GM06990 (cell line): Measurements from ENCODE around the gene UBE2F.

Experiments used
- DNase-seq: peaks from one replicate; pipeline ENCODE4 v3.0.0-alpha.2; 2011; ENCODE audit not compliant: insufficient read length; ENCODE audit errors: extremely low read depth
- H3K27me3 ChIP-seq: replicated peaks from 2 replicates; pipeline ENCODE4 v1.6.0; 2011; ENCODE audit warnings: low read length; ENCODE audit not compliant: control insufficient read depth, insufficient read depth
- H3K36me3 ChIP-seq: 2 replicates; pipeline ENCODE4 v1.5.1; 2011; ENCODE audit warnings: low read length; ENCODE audit not compliant: control insufficient read depth, insufficient read depth
- H3K4me3 ChIP-seq: replicated peaks from 2 replicates; pipeline ENCODE4 v1.5.1; 2011; ENCODE audit warnings: low read depth, mild to moderate bottlenecking, control low read depth, low read length
- TF ChIP-seq, protein P1 (sequence below): IDR thresholded peaks from 2 replicates; pipeline ENCODE4 v1.5.1; 2011; ENCODE audit warnings: low read length, control low read depth, mild to moderate bottlenecking, inconsistent platforms; ENCODE audit not compliant: insufficient read depth, poor library complexity, severe bottlenecking

Gene UBE2F

DNA sequence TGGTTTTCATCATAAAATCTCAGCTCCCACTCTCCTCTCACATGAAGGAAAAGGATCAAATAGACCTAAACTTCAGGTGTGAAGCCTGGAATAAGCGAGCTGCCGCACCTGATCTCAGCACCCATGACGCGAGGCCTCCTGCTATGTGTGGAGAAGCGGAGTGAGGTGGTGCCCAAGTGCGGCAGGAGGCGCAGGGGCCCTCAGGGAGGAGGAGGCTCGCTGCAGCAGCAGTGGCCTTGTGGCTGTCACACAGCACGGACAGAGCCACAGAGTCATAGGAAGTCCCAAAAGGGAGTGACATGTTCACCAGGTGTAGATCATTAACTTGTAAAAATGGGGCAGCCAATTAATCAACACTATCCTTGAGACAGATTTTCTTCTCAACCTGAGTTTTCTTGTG lies 103.1 kb downstream of the UBE2F start:
- DNase-seq: no peak
- Histone ChIP-seq H3K36me3 (peaks cover 8% of the 10 kb centered on the region), H3K4me3 (no peak overlapping the region), H3K27me3 (no peaks in the 10 kb centered on the region)
- TF ChIP-seq, protein P1, sequence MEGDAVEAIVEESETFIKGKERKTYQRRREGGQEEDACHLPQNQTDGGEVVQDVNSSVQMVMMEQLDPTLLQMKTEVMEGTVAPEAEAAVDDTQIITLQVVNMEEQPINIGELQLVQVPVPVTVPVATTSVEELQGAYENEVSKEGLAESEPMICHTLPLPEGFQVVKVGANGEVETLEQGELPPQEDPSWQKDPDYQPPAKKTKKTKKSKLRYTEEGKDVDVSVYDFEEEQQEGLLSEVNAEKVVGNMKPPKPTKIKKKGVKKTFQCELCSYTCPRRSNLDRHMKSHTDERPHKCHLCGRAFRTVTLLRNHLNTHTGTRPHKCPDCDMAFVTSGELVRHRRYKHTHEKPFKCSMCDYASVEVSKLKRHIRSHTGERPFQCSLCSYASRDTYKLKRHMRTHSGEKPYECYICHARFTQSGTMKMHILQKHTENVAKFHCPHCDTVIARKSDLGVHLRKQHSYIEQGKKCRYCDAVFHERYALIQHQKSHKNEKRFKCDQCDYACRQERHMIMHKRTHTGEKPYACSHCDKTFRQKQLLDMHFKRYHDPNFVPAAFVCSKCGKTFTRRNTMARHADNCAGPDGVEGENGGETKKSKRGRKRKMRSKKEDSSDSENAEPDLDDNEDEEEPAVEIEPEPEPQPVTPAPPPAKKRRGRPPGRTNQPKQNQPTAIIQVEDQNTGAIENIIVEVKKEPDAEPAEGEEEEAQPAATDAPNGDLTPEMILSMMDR: no peak

DNA sequence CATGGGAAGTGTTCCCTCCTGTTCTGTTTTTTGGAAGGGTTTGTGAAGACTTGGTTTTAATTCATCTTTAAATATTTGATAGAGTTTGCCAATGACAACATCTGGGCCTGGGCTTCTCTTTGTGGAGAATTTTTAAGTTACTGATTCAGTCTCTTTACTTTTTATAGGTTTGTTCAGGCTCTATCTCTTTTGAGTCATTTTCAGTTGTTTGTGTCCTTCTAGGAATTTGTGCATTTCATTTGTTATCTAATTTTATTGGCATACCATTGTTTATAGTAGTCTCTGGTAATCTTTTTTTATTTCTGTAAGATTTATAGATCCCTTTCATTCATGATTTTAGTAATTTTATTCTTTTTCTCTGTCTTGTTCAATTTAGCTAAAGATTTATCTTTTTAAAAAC lies 108.6 kb downstream of the UBE2F start:
- TF ChIP-seq, protein P1: no peak
- Histone ChIP-seq H3K36me3 (peaks cover 2% of the 10 kb centered on the region), H3K27me3 (no peaks in the 10 kb centered on the region), H3K4me3 (no peak overlapping the region)
- DNase-seq: no peak

DNA sequence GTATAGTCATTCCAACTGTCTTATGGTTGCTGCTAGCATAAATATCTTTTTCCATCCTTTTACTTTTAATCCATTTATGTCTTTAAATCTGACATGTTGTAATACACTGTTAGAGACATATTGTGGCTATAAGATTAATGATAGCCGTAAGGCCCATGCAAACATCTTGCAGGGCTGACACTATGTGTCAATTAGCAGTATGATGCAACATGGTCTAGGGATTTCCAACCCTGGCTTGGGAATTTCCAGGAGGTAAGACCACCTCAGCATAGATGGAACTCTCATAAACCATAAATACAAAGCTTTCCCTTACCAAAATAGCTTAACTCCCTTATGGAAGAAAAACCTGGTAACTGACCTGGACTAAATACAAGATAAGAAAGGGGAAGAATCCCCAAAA lies 110.5 kb downstream of the UBE2F start:
- Histone ChIP-seq H3K27me3 (no peaks in the 10 kb centered on the region), H3K4me3 (no peak overlapping the region), H3K36me3 (peaks cover 8% of the 10 kb centered on the region)
- TF ChIP-seq, protein P1: no peak
- DNase-seq: no peak

DNA sequence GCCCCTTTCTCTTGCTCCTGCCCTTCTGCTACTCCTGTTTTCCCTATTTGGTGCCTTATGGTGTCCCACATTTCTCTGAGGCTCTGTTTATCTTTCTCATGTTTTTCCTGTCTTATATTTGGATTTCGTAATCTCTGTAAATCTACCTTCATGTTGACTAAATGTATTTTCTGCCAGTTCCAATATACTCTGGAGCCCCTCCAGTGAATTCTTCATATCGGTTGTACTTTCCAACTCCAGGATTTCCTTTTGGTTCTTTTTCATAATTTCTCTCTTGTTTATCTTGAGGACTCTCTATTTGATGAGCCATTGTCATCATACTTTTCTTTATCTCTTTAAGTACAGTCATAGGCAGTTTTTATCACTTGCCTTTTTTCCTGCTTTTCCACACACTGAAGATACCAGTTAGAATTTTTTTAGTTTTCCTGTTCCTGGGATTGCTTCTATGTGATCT lies 113.1 kb downstream of the UBE2F start:
- no peak overlapping the region for H3K4me3 ChIP-seq
- no peaks in the 10 kb centered on the region for H3K27me3 ChIP-seq
- no peak for DNase-seq
- TF ChIP-seq, protein P1: no peak
- peaks cover 21% of the 10 kb centered on the region for H3K36me3 ChIP-seq

DNA sequence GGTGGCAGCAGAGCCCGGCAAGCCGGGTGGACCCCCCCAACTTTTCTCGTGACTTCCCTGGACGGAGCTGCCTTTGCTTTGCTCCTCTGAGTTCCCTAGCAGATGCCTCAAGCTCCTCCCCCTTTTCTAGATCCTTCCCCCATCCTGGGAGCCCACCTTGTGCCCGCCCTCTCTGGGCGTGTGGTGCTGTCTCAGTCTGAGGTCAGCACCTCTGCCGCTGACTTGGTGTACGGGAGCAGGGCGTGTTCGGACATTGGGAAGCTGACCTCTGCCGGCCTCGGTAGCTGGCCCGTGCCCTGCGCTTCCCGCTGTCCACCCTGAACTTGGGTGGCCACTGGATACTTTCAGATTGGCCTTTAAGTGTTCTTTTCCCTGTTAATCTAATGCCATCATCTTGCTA lies 113.7 kb downstream of the UBE2F start:
- DNase-seq: no peak
- H3K36me3 ChIP-seq: peaks cover 21% of the 10 kb centered on the region
- TF ChIP-seq, protein P1: no peak
- H3K4me3 ChIP-seq: no peak overlapping the region
- no peaks in the 10 kb centered on the region for H3K27me3 ChIP-seq

DNA sequence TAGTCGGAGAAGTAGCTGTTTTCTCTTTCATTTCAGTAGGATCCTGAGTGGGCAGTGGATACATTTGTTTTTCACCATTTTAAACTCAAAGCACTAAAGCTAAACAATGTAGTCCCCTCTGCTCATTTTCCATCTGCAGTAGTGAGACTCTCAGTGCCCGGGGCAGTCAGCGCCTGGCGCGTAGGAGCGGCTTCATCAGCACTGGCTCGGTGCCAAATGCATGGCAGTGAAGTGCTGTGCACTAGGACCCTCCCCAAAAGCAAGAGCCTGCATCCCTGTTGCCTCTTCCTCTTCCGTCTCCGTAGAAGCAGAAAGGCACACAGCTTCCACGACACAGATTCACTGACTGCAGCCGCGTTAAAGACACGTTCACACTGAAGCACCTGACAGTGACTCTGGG lies 114.3 kb downstream of the UBE2F start:
- DNase-seq: no peak
- H3K36me3 ChIP-seq: peaks cover 21% of the 10 kb centered on the region
- no peaks in the 10 kb centered on the region for H3K27me3 ChIP-seq
- TF ChIP-seq, protein P1: no peak
- no peak overlapping the region for H3K4me3 ChIP-seq
